GM21717 (cell line): ENCODE data around the gene KLHL6.
"Not testable (repeated sequence)": the region's sequence is repeated elsewhere in the genome, so short reads cannot be mapped to it uniquely, and the experiment has no call there.

Experiments
- ATAC-seq: cut with Tn5 transposase; IDR thresholded peaks from one replicate; pipeline ENCODE4 v1.9.1; 2021; ENCODE audit warnings: mild to moderate bottlenecking, moderate library complexity; ENCODE audit not compliant: unreplicated experiment

Gene KLHL6

DNA sequence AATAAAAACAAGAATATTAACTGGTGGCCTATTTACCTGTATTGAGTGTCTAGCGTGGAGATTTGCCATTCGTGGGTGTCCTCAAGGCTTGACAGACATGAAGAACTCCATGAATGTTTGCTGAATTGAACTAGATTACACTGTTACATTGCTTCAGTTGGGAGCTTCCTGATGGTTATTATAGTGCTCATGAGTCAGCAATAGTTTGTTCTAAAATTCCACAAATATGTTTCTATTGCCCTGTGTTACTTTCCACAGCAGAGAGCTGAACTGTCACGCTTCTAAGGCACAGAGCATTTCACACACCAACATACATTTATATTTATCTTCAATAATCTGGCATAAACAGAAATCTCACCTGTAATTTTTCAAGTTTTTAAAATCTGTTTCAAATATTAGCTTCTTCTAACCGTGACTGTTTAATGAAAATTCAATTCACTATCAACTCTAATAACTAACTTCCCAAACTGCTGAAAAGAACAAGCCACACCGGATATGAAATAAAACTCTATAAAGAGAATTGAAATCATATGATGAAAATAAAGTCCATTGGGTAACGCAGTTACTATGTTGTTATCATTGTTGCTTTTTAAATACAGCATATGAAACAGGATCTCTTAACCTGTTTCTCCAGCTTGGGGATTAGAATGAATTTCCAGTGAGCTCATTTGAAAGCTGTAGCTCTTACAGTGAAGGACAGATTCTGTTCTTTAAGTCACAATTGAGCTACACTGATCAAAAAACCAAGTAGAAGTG is 65.9 kb downstream of the KLHL6 start:
- ATAC-seq = no peak

DNA sequence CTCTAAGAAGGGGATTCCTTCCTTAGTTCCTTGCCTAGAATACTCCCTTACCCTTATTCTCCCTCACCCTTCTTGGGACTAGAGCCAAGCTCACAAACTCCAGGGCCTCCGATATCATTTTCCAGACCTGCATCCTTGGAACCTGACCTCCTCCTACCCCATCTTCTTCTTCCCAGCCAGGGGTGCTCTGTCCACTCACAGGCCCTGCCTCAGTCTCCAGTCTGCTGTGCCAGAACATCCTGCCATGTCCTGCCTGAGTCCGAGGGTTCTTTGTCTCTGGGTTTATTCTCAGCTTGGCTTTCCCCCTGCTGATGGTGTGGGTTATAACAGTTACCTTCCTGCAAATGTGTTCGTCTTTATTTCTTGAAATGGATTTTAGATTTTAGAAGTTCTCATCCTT is 67.2 kb downstream of the KLHL6 start:
- no peak for ATAC-seq

DNA sequence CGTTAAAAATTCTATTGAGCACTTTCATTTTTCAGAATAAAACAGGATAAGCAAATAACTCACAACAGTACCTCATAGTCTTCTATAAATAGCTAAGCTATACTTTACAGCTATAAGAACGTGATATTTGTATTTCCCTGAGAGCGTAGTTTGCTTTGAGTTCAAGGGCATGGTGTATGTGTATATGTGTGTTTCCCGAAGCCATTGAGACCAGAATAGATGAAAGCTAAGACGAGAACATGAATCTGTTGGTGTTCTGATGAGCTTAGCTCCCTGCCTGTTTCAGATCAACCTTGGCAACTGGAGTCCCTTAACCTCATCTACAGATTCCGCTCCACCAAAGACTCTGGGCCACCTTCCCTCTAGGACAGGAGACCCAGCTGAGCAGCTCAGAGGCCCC is 67.6 kb downstream of the KLHL6 start:
- no peak for ATAC-seq

DNA sequence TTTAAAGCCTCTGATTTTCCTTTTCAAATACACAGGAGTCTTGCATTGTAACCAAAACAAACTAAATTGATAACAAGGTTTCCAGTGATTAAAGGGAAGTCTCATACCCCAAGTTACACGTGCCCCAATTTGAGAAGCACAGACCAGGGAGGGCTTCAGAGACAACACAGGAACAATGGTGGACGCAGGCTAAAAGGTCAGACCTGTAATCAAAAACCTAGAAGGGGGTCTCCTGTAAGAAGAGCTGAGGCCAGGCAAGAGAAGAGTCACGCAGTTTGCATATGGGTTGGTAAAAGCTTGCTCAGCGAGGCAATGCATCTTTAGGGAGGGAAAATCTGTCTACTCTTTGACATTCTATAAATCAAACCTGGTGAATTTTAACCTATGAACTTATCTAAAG is 68.5 kb downstream of the KLHL6 start:
- no peak for ATAC-seq

DNA sequence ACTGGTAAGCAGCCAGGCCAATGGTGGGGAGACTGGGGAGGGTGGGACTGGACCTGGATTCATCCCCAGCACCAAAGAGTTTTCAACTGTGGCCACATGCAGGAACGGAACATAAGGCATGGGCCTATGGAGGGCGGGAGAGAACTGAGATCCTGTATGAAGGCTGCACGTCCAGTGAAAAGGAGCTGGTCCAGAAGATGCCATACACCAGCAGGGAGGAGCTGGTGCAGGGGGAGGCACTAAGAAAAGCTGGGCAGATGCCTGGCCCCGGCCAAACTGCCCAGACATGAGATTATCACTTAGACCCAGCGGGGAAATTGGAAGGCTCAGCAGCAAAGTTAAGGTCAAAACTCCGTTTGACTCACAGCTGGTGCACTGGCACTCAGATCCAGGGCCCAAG is 69.0 kb downstream of the KLHL6 start:
- no peak for ATAC-seq

DNA sequence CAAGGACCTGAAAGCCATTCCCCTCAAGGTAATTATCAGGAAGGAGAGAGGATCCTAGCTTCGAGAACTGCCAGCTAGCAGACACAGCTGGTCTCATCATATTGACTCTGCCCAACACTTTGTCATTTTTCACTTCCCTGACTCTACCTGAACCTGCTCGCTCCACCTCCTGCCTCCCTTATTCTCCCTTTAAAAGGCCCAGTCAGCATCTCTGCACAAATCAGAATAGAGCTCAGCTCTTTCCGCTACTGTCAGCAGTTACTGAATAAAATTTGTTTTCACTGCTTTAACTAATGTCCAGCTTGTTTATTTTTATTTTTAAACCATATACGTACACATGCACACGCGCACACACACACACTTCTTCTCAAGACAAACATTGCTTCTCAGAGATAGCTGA is 69.9 kb downstream of the KLHL6 start:
- no peak for ATAC-seq

DNA sequence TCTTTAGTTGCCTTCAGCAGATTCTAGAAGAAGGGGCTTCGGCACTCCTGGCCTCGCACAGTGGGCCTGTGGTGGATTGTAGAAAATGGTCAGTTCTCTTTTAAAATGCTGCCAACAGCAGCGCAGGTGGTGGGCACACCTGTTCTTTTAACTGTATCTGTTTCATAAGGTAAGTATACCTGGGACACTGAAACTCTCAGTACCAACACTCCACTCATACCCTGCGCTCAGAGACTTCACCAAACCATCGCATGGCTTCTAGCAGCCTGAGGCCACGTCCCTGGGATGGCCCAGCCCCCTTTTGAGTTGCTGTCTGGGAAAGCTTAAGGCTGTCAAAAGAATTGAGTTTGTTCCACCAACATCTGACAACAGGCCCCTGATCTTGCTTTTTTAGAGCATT is 70.4 kb downstream of the KLHL6 start:
- ATAC-seq = no peak

DNA sequence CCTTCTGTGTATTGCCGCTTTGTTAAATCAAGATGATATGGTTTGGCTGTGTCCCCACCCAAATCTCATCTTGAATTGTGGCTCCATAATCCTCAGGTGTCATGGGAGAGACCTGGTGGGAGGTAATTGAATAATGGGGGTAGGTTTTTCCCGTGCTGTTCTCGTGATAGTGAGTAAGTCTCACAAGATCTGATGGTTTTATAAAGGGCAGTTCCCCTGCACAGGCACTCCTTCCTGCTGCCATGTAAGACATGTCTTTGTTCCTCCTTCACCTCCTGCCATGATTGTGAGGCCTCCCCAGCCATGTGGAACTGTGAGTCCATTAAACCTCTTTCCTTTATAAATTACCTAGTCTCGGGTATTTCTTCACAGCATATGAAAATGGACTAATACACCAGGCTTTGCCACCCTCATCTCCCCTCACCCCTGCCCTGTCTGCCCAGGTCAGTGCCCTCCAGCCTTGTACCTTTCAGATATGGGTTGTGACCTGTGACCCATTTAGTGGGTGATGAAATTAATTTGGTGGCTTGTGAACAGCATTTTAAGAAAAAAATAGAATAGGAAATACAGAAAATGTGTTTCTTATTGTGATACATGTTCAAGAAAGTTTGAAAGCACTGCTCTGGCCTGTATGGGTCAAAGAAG is 71.0 kb downstream of the KLHL6 start:
- no peak for ATAC-seq

DNA sequence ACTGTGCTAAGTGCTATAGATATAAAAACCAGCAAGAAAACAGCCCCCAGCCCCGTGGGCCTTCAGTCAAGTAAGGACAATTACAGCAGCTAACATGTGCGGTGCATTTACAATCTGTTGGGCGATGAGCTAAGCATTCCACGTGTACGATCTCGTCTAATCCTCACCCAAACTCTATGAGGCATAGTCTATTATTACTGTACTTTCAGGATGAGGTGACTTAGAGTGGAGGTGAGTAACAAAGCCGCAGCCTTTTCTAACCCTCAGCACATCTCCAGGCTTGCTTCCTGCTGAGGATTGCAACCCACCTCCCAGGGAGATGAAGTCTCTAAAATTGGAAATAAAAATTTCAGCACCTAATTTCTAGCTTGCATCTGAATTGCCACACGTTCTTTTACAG is 73.9 kb downstream of the KLHL6 start:
- ATAC-seq = no peak

DNA sequence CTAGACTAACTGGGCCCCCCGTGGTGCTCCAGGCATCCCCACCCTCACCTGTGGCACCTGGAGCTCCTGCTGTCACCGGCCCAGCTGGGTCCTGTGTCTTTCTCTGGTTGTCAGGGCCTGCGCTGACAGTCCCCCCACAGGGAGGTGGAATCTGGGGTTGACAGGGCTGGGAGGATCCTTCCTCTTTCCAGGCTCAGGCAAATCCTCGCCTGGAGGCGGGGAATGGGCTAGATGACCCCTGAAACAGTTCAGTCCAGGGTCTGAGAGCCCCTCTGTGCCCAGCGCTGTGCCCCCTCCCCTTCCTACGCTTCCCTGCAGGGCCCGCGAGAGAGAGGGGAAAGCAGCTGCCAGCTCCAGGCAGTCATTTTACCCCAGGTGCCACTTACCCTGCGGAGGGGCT is 77.0 kb downstream of the KLHL6 start:
- no peak for ATAC-seq

DNA sequence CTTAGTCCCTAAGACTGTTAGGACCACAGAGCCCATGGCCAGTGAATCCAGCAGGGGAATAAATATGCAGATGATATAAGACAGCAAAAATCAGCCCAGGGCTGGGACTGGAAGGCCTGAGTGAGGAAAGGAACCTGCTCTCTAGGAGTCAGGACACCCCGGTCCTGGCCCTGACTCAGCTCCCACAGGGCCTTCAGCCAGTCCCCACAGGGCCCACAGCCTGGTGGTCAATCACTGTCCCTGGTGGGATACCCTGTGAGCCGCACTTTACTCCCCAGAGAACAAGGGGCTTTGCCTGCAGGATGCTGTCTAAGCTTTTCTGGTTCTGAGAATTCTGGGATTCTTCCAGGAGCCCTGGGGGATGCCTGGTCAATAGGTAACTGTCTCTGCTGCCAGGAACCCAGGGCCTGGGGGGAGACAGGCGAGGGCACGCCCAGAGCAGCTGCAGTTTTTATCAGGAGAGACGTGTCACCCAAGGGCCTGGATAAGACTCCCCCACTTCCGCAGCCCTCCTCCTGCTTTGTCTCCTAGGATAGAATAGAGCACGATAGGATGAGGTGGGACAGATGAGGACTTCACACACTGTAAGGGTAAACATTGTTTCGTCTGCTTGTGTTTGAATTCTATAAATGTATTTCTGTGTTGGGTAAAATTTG is 77.6 kb downstream of the KLHL6 start:
- no peak for ATAC-seq

DNA sequence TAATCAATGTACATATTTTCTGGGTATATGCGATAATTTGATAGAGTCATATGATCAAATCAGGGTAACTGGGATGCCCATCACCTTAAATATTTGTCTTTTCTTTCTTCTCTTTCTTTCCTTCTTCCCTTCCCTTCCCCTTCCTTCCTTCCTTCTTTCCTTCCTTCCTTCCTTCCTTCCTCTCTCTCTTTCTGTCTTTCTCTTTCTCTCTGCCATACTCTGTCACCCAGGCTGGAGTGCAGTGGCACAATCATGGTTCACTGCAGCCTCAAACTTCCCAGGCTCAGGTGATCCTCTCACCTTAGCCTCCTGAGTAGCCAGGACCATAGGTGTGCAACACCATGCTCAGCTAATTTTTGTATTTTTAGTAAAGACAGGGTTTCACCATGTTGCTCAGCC is 79.7 kb downstream of the KLHL6 start:
- ATAC-seq = not testable (repeated sequence)

DNA sequence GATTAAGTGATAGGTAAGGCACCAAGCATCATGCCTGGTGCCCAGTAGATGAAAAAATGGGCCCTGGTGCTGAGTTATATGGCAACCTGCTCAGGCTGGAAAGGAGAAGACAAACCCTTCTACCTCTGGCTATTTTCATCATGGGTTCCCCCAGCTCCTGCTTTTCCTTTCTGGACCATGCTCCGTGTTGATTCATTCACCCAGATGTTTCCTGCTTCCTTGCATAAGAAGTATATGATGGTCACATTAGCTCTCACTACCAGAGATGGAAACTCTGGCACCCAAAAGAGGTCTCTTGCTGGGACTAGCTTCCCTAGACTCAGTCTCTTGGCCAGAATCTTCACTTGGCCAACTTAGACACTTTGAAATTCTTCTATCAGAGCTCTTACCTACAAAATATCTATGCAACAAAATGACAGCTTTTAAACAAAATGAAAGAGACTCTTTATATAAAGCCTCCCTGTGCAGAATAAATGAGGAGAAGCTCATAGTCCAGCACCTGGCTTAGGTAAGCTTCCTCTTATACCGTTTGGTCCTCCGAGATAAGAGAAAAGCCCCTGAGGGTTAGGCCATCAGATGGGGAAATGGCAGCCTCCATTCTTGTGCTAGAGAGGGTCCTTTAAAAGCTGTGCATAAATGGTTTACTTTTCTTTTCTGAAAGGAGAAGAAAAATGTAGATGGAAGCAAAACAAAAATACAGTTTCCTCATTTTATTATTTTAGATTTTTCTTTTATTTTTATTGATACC is 80.3 kb downstream of the KLHL6 start:
- ATAC-seq = no peak

DNA sequence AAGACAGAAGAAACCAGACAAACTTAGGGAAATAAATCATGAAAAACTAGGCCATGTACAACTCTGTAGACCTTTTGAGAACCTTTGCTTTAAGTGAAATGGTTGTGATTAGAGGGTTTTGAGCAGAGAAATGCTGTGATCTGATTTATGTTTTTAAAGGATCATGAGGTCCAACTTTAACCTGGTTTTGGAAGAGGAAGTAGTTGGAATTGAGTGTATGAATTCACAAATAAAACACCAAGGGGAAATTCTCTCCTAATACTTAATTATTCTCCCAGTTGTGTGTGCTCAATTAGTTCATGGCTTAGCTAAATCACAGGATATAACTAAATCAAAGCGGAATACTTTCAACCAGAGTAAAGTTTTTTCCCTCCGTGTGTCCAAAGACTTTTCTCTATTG is 81.5 kb downstream of the KLHL6 start:
- no peak for ATAC-seq

DNA sequence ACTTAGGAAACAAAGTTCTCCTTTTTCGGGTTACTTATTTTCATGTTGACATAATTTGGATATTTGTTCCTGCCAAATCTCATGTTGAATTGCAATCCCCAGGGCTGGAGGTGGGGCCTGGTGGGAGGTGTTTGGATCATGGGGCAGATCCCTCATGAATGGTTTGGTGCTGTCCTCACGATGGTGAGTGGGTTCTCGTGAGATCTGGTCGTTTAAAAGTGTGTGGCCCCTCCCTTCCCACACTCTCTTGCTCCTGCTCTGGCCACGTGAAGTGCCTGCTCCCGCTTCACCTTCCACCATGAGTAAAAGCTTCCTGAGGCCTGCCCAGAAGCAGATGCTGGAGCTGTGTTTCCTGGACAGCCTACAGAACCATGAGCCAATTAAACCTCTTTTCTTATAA is 83.4 kb downstream of the KLHL6 start:
- no peak for ATAC-seq

DNA sequence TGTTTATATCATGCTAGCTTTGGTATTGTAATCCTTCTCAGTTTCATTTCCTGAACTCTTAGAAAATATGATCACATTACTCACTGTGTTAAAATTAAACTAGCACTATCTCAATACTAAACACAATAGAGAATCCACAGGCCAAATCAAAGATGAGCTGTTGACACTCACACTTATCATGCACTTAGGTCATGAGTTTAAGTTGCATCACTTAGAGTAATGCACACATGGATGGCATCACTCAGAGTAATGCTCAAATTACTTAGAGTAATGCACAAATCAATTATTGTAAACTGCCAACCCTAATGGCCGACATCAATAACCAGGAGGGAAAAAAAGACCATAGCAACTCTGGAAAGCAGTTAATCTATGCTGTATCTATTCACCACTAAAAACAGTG is 87.1 kb downstream of the KLHL6 start:
- no peak for ATAC-seq

DNA sequence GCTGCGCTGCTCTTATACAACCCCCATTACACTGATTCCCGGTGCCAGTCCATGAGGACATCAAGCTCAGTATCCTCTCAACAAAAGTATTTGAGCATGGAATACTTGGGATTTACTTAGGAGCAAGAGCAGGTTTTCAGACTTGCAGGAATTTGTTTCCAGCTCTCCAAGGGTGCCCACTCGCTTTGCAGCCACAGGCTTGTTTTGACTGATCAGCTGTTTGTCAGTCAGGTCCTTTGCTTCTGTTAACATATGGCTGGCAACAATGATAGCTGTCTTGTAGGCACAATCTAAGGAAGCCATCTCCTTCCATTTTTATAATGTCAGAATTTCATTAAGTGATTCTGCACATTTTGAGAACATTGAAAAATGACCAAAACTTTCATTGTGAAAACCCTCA is 88.9 kb downstream of the KLHL6 start:
- no peak for ATAC-seq

DNA sequence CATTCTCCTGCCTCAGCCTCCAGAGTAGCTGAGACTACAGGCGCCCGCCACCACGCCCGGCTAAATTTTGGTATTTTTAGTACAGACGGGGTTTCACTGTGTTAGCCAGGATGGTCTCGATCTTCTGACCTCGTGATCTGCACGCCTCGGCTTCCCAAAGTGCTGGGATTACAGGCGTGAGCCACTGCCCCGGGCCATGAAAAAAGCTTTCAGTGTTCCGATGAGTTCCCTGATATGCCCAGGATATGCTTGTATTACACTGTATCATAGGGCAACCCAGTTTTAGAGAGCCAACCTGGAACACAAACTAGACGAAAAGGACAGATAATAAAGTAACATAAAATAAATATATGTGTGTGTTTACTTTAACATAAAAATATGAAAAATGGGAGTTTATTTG is 89.8 kb downstream of the KLHL6 start:
- ATAC-seq = not testable (repeated sequence)

DNA sequence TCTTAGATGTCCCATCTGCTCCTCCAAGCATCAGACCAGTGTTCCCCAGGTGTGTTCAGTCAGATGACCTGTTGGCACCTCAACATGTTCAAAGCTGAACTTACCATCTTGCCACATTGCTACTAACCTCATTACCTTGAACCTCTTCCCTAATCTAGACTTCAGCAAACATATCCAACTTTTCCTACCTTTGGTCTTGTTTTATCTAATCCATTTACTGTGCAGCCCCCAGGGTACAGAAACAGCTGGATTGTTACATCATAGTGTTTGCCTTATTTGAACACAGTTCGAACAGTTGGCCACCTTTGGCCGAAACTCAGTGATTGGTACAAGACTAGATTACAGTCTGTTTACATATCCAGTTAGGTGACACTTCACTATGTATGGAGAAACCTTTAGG is 91.0 kb downstream of the KLHL6 start:
- no peak for ATAC-seq

DNA sequence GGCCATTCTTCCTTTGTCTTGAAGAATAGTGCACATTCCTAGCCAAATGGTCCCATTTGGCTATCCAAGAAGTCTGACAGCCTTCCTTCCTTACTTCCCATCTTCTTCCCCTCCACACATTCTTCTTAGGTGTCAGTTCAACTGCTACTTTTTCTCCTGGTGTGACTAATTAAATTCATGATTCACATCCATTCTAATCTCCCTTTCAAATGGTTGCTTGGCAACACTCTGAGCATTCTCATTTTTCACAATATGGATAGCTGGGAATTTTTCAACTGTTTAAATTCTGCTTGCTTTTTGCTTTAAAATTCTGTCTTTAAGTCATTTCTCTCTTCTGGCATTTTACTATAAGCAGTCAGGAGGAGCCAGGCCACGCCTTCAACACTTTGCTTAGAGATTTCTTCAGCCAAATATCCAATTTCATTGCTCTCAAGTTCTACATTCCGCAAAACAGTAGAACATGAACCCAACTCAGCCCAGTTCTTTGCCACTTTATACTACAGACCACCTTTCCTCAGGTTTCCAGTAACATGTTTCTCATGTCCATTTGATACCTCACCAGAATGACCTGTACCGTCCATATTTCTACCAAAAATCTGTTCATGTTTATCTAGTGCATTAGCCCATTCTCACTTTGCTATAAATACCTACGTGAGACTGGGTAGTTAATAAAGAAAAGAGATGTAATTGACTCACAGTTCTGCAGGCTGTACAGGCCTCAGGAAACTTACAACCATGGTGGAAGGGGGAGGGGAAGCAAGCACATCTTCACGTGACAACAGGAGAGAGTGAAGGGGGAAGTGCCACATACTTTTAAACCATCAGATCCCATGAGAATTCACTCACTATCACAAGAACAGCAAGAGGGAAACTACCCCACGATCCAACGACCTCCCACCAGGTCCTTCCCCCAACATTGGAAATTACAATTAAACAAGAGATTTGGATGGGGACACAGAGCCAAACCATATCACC is 95.1 kb downstream of the KLHL6 start:
- no peak for ATAC-seq
